GM12878 (cell line): ENCODE results near the gene NFS1. TPM values are rescaled to one million over a fixed set of nuclear protein-coding genes. Genes with fewer than 3 reads are reported as not detected.

ENCODE experiments used
- ATAC-seq: fragments of 200-7000 bp; cut with Tn5 transposase; 3 replicates; pipeline ENCODE4 v1.9.1; 2020; ENCODE audit warnings: mild to moderate bottlenecking, moderate library complexity
- BruUV-seq: library from RNA; stranded (reverse); fragments of 400-500 nt; replicated peaks from 2 replicates; lab custom pipeline; 2021; lab: Mats Ljungman, UMichigan
- CTCF ChIA-PET: fragments of 300-600 bp; sonication (Branson Sonifier 250); formaldehyde crosslinking; extraction: SDS; loops from one replicate; lab custom pipeline; 2021; ENCODE audit warnings: inconsistent platforms; lab: Yijun Ruan, JAX
- POLR2A ChIA-PET: fragments of 350-600 bp; formaldehyde crosslinking; extraction: SDS; loops from one replicate; lab custom pipeline; 2021; ENCODE audit warnings: inconsistent platforms; lab: Charles Lee
- RAD21 ChIA-PET: fragments of 300-600 bp; sonication (Branson Sonifier 250); formaldehyde crosslinking; loops from one replicate; lab custom pipeline; 2023; ENCODE audit warnings: antibody characterized with exemption; ENCODE audit not compliant: unreplicated experiment; lab: Charles Lee
- SMC1A ChIA-PET: fragments of 300-600 bp; sonication (Branson Sonifier 250); formaldehyde crosslinking; loops from one replicate; lab custom pipeline; 2023; ENCODE audit not compliant: unreplicated experiment, uncharacterized antibody; lab: Charles Lee
- DNase-seq: peaks from one replicate; pipeline ENCODE4 v3.0.0-alpha.2; 2011; ENCODE audit warnings: low read depth, low spot score
- FAIRE-seq: peaks from 3 replicates; lab custom pipeline; 2011; peaks lifted over from hg19 to GRCh38; lab: Jason Lieb, UNC
- H2AFZ ChIP-seq: 2 replicates; pipeline ENCODE4 v1.6.0; 2011; ENCODE audit warnings: low read depth, low read length, control low read depth; ENCODE audit not compliant: control insufficient read depth
- H3K27ac ChIP-seq: 2 replicates; pipeline ENCODE4 v1.5.1; 2011; ENCODE audit warnings: control low read depth; ENCODE audit not compliant: control insufficient read depth, insufficient read depth
- H3K27me3 ChIP-seq, 2 experiments: replicated peaks in 1 of 2; 2 replicates each; pipeline versions ENCODE4 v1.6.0 to v1.6.1; 2011; ENCODE audit warnings: low read length in 1 of 2; ENCODE audit not compliant: control insufficient read depth in 2 of 2, insufficient read depth in 2 of 2
- H3K36me3 ChIP-seq, 2 experiments: 2 replicates each; pipeline ENCODE4 v1.5.1; 2011; ENCODE audit warnings: low read length in 1 of 2; ENCODE audit not compliant: control insufficient read depth in 2 of 2, insufficient read depth in 2 of 2
- H3K4me1 ChIP-seq: 2 replicates; pipeline ENCODE4 v1.6.1; 2011; ENCODE audit warnings: mild to moderate bottlenecking, low read length, moderate library complexity, mixed read lengths; ENCODE audit not compliant: control insufficient read depth, insufficient read depth
- H3K4me2 ChIP-seq: 2 replicates; pipeline ENCODE4 v1.6.0; 2011; ENCODE audit warnings: control low read depth; ENCODE audit not compliant: control insufficient read depth, insufficient read depth
- H3K4me3 ChIP-seq: fragments of 200-600 bp; sonication (generic); 2 replicates; pipeline ENCODE4 v1.5.1; 2016
- H3K79me2 ChIP-seq: 2 replicates; pipeline ENCODE4 v1.6.0; 2011; ENCODE audit warnings: low read length; ENCODE audit not compliant: control insufficient read depth, insufficient read depth
- H3K9ac ChIP-seq: 2 replicates; pipeline ENCODE4 v1.8.0; 2011; ENCODE audit warnings: low read length, control low read depth, mixed read lengths; ENCODE audit not compliant: control insufficient read depth, insufficient read depth
- H3K9me3 ChIP-seq: replicated peaks from 3 replicates; pipeline ENCODE4 v1.5.1; 2011; ENCODE audit warnings: mild to moderate bottlenecking, low read length; ENCODE audit not compliant: control insufficient read depth, insufficient read depth
- H4K20me1 ChIP-seq: 2 replicates; pipeline ENCODE4 v1.6.0; 2011; ENCODE audit not compliant: control insufficient read depth, insufficient read depth
- BACH1 ChIP-seq: fragments of 450-650 bp; IDR thresholded peaks from 2 replicates; pipeline ENCODE4 v1.6.1; 2017; ENCODE audit warnings: mild to moderate bottlenecking, borderline replicate concordance
- BHLHE40 ChIP-seq, 2 experiments: fragments of 450-650 bp in 1 of 2; IDR thresholded peaks; 2 replicates each; pipeline ENCODE4 v1.6.1; 2011 to 2017; ENCODE audit warnings: low read depth in 2 of 2, borderline replicate concordance in 1 of 2, improper control_type of control experiment in 1 of 2, low read length in 1 of 2, mild to moderate bottlenecking in 1 of 2
- BMI1 ChIP-seq: fragments of 450-650 bp; IDR thresholded peaks from 2 replicates; pipeline ENCODE4 v1.6.1; 2016; ENCODE audit warnings: mild to moderate bottlenecking, moderate library complexity, borderline replicate concordance
- CBFB ChIP-seq: IDR thresholded peaks from 2 replicates; pipeline ENCODE4 v1.6.1; 2016; ENCODE audit warnings: antibody characterized with exemption, low read depth
- CHD1 ChIP-seq: IDR thresholded peaks from 2 replicates; pipeline ENCODE4 v1.6.1; 2012; ENCODE audit warnings: low read depth, low read length, improper control_type of control experiment
- CREM ChIP-seq: IDR thresholded peaks from 2 replicates; pipeline ENCODE4 v1.6.1; 2014; ENCODE audit warnings: antibody characterized with exemption, low read depth
- IKZF1 ChIP-seq: fragments of 450-650 bp; conservative IDR thresholded peaks from 2 replicates; pipeline ENCODE4 v1.6.1; 2017; ENCODE audit warnings: antibody characterized with exemption, mild to moderate bottlenecking
- NFXL1 ChIP-seq: fragments of 450-650 bp; IDR thresholded peaks from 2 replicates; pipeline ENCODE4 v1.6.1; 2017; ENCODE audit warnings: antibody characterized with exemption, mild to moderate bottlenecking, borderline replicate concordance
- PML ChIP-seq: IDR thresholded peaks from 2 replicates; pipeline ENCODE4 v1.6.1; 2012; ENCODE audit warnings: low read length, inconsistent platforms
- POLR2A ChIP-seq: IDR thresholded peaks from 2 replicates; pipeline ENCODE4 v1.6.1; 2011; ENCODE audit warnings: low read depth, mild to moderate bottlenecking, low read length
- PRDM15 ChIP-seq: fragments of 450-650 bp; formaldehyde crosslinking; IDR thresholded peaks from 2 replicates; pipeline ENCODE4 v1.4.0; 2020; ENCODE audit warnings: mild to moderate bottlenecking, moderate library complexity
- RFX5 ChIP-seq: IDR thresholded peaks from 2 replicates; pipeline ENCODE4 v1.6.1; 2011; ENCODE audit warnings: low read depth, low read length, improper control_type of control experiment
- STAT3 ChIP-seq: IDR thresholded peaks from 2 replicates; pipeline ENCODE4 v1.6.1; 2011; ENCODE audit warnings: low read depth, low read length, improper control_type of control experiment
- SUPT20H ChIP-seq: IDR thresholded peaks from 2 replicates; pipeline ENCODE4 v1.6.1; 2011; ENCODE audit warnings: low read depth, mild to moderate bottlenecking, low read length, moderate library complexity, borderline replicate concordance; ENCODE audit not compliant: control insufficient read depth
- WRNIP1 ChIP-seq: IDR thresholded peaks from 2 replicates; pipeline ENCODE4 v1.6.1; 2011; ENCODE audit warnings: low read depth, low read length, improper control_type of control experiment, borderline replicate concordance
- ZBTB33 ChIP-seq: fragments of 450-650 bp; IDR thresholded peaks from 2 replicates; pipeline ENCODE4 v1.6.1; 2017; ENCODE audit warnings: mild to moderate bottlenecking
- ZNF687 ChIP-seq: fragments of 450-650 bp; IDR thresholded peaks from 2 replicates; pipeline ENCODE4 v1.6.1; 2017; ENCODE audit warnings: mild to moderate bottlenecking, moderate library complexity
- WGBS: methylation state at CpG from one replicate; pipeline ENCODE4 v1.1.6; 2016; ENCODE audit warnings: low lambda C conversion rate; ENCODE audit not compliant: insufficient replicate concordance, insufficient coverage; ENCODE audit errors: missing lambda C conversion rate; 5-methylcytosine and 5-hydroxymethylcytosine counted together
- in situ Hi-C: fragments of 300-500 bp; cut with MboI; formaldehyde crosslinking; loops from 9 replicates; pipeline ENCODE4 v1.14.3; 2018; ENCODE audit warnings: mixed read lengths
- intact Hi-C: fragments of 100-400 bp; cut with micrococcal nuclease; formaldehyde crosslinking; loops from one replicate; pipeline ENCODE4 v1.14.2; 2022; ENCODE audit not compliant: unreplicated experiment
- polyA plus RNA-seq, 11 experiments: library from polyadenylated mRNA; depleted of rRNA in 4 of 11; unstranded in 6 of 11; stranded (reverse) in 5 of 11; fragments of >200 nt; fragmentation: Nextera tagmentation in 4 of 11; fragmentation: Illumina TruSeq in 1 of 11; extraction: Ambion mirVana in 4 of 11; extraction: Trizol in 1 of 11; gene quantifications; 1 replicate in 1 of 11; 2 replicates in 10 of 11; pipeline versions ENCODE4 v1.2.1 to v1.2.3, GENCODE V29; 2011 to 2016; ENCODE audit warnings: inconsistent platforms in 2 of 11, missing spikeins in 2 of 11, low read depth in 1 of 11
- total RNA-seq, 4 experiments: library from RNA; depleted of rRNA in 3 of 4; stranded (reverse); fragments of >200 nt in 3 of 4; fragmentation: Illumina TruSeq in 1 of 4; extraction: Trizol in 1 of 4; gene quantifications; 2 replicates each; pipeline versions ENCODE4 v1.2.1 to v1.2.3, GENCODE V29; 2013 to 2021

Gene NFS1
- total and polyA plus RNA-seq, 10 of the 15 experiments (the other 5 are each of a cell fraction or from before 2014, with no cell fraction given) = 9.2 to 74.1 (median 38.6) TPM

DNA sequence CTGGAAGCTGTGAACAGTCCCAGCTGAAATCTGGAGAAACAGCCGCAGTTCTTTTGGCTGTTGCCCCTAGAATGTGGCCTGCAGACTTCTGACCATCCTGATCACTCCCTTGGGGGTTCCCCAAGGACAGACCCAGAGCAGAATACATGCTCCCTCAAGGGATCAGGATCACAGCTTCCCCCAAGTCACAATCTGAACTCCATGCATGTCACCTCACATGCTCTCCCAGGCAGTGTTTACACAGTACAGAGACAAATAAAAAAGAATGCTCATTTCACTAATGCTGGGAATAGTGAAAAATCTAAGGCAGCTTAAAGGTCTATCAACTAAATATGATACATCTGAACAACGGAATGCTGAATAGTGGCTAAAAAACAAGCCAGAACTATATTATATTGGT, 63.1 kb downstream of the NFS1 start:
- no TSS peak for BruUV-seq
- Histone ChIP-seq H3K4me2 (no peak overlapping the region), H3K79me2 (no peaks in the 10 kb centered on the region; the same call in none of the 2 replicates), H3K27ac (no peak overlapping the region), H3K4me3 (no peak overlapping the region), H3K9ac (no peak overlapping the region), H3K9me3 (no peaks in the 10 kb centered on the region), H2AFZ (no peak overlapping the region), H3K27me3 (no peaks in the 10 kb centered on the region), H4K20me1 (no peaks in the 10 kb centered on the region), H3K4me1 (no peaks in the 10 kb centered on the region), H3K36me3 (peaks cover 4 to 13% of the 10 kb centered on the region in 2 experiments; a peak in 3 of 4 replicates)
- ChIA-PET POLR2A (no interaction called here), RAD21 (no interaction called here), SMC1A (interaction anchor here (1.2 to 1.6 kb wide), 3 partner anchors 12 to 24 kb away, joined by 3 to 4 read pairs (median 3); partner anchors contain the start of gene SPAG4), CTCF (interaction anchor here (1.0 to 1.5 kb wide), 3 partner anchors 25 to 189 kb away, joined by 3 to 4 read pairs (median 3); no protein-coding TSS in a partner anchor)
- intact Hi-C loops = no loop called here
- 100% methylated on average over 2 of the region's 2 CpGs for WGBS
- TF ChIP-seq BHLHE40 (IDR thresholded peaks at IDR 0.05; ENCODE audit: borderline replicate concordance in 1 of 2, low read depth in 2 of 2, low read length in 1 of 2) (no peak), CHD1 (no peak), WRNIP1 (no peak), IKZF1 (no peak), PML (no peak), CBFB (no peak), CREM (no peak), ZBTB33 (no peak), RFX5 (no peak), POLR2A (no peak), ZNF687 (no peak), NFXL1 (no peak), STAT3 (no peak), BMI1 (no peak), SUPT20H (no peak), PRDM15 (no peak), BACH1 (no peak)
- in situ Hi-C loops = no loop called here
- FAIRE-seq (no peak), DNase-seq (no peak), ATAC-seq (no peak)
